GM21526 (cell line): Measurements from ENCODE around the gene THRA.

ENCODE experiments used
- ATAC-seq: cut with Tn5 transposase; IDR thresholded peaks from one replicate; pipeline ENCODE4 v1.9.1; 2021; ENCODE audit warnings: moderate library complexity; ENCODE audit not compliant: unreplicated experiment, low FRiP score

Gene THRA, protein sequence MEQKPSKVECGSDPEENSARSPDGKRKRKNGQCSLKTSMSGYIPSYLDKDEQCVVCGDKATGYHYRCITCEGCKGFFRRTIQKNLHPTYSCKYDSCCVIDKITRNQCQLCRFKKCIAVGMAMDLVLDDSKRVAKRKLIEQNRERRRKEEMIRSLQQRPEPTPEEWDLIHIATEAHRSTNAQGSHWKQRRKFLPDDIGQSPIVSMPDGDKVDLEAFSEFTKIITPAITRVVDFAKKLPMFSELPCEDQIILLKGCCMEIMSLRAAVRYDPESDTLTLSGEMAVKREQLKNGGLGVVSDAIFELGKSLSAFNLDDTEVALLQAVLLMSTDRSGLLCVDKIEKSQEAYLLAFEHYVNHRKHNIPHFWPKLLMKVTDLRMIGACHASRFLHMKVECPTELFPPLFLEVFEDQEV

DNA sequence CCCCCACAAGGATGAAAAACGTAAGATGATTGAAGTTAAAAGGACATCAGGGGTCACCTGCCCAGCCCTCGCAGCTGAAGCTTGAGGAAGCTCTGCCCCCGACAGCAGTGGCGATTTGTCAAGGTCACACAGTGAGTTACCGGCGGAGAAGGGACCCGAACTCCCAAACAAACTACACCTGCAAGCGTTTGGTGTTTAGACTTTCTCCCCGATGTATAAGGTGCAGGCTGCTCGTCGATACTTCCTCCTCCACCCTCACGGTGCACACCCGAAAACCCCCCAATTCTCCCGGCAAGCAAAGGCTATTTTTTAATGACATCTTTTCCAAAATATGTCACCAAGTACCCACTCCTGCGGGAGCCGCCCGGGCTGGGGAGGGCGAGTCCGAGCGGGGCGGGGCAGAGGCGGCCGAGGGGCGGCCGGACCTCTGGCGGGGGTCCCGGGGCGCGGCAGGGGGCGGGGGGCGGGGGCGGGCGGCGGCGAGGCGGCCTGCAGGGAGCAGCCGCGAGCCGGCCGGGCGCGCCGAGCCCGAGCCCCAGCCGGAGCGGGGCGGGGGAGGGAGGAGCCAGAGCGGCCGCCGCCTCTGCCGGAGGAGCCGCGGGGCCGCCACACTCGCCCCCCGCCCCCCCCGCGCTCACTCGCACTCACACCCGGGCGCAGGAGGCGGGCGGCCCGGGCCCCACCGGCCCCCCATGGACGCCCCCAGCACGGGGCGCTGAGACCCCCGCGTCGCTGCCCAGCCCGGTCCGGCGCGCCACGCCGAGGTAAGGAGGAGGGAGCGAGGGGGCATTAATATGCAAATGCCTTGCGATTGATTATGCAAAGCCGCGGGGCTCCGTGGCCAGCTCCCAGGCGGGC, at the start of gene THRA:
Gene THRA (plus strand): TSS at position 637 of the 858 bp plus-strand sequence. CDS start 11,524 bp downstream, outside the sequence.
- ATAC-seq = no peak

DNA sequence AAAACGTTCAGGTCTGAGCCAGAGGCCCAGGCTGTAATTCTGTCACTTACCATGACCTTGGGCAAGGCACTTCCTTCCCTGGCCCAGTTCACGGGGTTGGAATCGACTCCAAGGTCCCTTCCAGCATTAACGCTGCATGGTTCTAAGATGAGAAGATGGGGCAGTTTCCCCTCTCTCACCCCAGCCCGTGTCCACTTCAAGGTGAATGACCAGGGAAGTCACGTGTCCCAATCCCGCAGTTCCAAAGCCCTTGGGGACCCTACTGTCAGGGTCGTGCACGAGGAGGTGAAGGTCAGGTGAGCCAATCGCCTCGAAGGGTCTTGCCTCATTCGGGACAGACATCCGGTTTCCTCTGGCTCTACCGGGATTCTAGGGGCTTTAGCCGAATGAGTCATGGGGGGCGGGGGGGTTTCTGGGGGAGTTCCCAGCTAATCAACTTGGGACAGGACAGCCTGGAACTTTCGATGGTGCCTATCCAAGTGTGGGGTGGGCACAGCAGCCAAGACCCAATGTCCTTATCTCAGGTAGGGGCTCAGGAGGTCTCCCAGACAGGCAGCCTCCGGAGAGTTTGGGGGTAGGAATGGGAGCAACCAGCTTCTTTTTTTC, 48.3 kb upstream of the THRA start:
- ATAC-seq = no peak

DNA sequence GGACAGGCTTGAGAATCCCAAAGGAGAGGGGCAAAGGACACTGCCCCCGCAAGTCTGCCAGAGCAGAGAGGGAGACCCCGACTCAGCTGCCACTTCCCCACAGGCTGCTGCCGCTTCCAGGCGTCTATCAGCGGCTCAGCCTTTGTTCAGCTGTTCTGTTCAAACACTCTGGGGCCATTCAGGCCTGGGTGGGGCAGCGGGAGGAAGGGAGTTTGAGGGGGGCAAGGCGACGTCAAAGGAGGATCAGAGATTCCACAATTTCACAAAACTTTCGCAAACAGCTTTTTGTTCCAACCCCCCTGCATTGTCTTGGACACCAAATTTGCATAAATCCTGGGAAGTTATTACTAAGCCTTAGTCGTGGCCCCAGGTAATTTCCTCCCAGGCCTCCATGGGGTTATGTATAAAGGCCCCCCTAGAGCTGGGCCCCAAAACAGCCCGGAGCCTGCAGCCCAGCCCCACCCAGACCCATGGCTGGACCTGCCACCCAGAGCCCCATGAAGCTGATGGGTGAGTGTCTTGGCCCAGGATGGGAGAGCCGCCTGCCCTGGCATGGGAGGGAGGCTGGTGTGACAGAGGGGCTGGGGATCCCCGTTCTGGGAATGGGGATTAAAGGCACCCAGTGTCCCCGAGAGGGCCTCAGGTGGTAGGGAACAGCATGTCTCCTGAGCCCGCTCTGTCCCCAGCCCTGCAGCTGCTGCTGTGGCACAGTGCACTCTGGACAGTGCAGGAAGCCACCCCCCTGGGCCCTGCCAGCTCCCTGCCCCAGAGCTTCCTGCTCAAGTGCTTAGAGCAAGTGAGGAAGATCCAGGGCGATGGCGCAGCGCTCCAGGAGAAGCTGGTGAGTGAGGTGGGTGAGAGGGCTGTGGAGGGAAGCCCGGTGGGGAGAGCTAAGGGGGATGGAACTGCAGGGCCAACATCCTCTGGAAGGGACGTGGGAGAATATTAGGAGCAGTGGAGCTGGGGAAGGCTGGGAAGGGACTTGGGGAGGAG, 47.5 kb upstream of the THRA start, which contains the start of gene CSF3:
Gene CSF3 (plus strand): TSS at position 436 of the 993 bp plus-strand sequence. CDS start 35 bp downstream, at position 471.
- ATAC-seq = no peak

DNA sequence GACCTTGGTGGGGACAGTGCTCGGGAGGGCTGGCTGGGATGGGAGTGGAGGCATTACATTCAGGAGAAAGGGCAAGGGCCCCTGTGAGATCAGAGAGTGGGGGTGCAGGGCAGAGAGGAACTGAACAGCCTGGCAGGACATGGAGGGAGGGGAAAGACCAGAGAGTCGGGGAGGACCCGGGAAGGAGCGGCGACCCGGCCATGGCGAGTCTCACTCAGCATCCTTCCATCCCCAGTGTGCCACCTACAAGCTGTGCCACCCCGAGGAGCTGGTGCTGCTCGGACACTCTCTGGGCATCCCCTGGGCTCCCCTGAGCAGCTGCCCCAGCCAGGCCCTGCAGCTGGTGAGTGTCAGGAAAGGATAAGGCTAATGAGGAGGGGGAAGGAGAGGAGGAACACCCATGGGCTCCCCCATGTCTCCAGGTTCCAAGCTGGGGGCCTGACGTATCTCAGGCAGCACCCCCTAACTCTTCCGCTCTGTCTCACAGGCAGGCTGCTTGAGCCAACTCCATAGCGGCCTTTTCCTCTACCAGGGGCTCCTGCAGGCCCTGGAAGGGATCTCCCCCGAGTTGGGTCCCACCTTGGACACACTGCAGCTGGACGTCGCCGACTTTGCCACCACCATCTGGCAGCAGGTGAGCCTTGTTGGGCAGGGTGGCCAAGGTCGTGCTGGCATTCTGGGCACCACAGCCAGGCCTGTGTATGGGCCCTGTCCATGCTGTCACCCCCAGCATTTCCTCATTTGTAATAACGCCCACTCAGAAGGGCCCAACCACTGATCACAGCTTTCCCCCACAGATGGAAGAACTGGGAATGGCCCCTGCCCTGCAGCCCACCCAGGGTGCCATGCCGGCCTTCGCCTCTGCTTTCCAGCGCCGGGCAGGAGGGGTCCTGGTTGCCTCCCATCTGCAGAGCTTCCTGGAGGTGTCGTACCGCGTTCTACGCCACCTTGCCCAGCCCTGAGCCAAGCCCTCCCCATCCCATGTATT, 46.5 kb upstream of the THRA start:
- no peak for ATAC-seq

DNA sequence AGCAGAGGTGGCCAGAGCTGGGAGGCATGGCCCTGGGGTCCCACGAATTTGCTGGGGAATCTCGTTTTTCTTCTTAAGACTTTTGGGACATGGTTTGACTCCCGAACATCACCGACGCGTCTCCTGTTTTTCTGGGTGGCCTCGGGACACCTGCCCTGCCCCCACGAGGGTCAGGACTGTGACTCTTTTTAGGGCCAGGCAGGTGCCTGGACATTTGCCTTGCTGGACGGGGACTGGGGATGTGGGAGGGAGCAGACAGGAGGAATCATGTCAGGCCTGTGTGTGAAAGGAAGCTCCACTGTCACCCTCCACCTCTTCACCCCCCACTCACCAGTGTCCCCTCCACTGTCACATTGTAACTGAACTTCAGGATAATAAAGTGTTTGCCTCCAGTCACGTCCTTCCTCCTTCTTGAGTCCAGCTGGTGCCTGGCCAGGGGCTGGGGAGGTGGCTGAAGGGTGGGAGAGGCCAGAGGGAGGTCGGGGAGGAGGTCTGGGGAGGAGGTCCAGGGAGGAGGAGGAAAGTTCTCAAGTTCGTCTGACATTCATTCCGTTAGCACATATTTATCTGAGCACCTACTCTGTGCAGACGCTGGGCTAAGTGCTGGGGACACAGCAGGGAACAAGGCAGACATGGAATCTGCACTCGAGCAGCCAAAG, 45.2 kb upstream of the THRA start:
- no peak for ATAC-seq

GRCh38 chr17:40018211-40019121, 44.3 kb upstream of the THRA start:
- ATAC-seq = no peak

- ATAC-seq = no peak
These were observed 43.4 kb upstream of the THRA start for GRCh38 chr17:40019140-40019991.

GRCh38 chr17:40020146-40020545, 42.6 kb upstream of the THRA start:
- ATAC-seq = no peak

DNA sequence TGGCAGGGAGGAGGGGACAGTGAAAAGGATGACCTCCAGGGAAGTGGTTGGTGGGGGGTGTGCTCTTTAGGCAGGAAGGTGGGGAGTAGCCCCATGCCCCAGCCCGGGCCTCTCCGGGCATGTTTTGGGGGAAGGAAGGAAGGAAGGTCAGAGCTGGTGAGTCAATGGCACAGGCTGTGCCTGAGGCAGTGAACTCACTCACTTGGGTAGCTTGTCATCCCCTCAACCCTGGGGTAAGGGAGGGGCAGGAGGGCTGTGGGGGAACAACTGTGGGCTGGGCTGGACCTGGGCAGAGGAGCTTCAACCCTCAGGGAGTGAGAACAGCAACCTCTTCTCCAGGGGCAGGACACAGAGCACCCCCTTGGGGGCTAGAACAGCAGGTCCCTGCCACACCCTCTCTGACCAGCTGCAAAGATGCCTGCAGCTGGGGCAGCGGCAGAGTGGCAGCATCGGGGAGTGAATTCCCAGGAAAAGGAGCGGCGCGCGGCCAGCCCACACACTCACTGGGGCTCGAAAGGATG, 41.3 kb upstream of the THRA start:
- ATAC-seq = no peak

DNA sequence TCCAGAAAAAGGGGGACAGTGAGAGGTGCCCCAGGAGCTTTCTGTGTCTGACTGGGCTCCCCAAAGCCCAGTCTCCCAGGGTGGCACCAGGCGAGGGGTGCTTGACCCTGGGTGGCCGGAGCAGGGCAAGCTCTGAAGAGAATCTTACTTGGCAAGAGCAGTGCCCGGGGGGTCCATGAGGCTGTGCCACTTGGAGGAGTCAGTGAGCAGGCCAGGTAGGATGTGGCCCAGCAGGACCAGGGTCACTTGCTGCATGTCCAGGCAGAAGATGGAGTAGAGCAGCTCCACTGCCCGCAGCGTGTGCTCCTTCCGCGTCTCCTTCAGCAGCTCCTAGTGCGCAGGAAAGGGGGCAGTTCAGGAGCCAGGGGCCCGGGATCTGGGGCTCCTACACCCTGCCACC, 40.3 kb upstream of the THRA start:
- no peak for ATAC-seq

DNA sequence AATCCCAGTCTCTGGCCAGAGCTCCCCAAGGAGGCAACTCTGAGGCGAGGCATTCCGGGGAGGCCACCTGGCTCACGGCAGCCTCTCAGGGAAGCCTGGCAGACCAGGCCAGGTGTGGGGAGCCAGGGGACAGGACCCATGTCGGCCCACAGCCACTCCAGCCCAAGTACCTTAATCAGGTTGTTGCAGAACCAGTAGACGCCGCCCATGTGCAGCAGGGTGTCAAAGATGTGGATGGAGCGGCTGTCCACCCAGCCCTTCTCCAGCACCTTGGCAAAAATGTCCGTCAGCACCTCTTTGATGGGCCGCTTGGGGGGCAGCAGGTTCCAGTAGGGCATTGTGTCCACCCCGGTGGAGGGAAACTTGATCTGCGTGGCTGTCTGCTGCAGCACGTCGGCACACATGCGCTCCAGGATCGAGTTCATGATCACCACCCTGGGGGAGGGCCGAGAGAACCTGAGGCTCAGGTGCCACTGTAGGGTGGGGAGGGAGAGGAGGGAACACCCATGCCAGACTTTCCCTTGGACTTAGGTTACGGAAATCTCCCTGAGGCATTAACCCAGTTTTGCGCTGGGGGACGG, 39.7 kb upstream of the THRA start:
- ATAC-seq = no peak

GRCh38 chr17:40023590-40024292, 39.0 kb upstream of the THRA start:
- no peak for ATAC-seq

DNA sequence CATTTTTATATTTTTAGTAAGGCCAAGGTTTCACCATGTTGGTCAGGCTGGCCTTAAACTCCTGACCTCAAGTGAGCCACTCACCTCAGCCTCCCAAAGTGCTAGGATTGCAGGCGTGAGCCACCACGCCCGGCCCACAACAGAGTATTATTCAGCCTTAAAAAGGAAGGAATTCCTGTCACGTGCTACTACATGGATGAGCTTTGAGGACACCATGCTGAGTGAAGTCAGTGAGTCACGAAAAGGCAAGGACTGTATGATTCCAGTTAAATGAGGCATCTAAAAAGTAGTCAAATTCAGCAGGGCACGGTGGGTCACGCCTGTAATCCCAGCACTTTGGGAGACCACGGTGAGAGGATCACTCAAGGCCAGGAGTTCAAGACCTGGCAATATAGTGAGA, 37.9 kb upstream of the THRA start:
- no peak for ATAC-seq

- ATAC-seq = no peak
These were observed 37.2 kb upstream of the THRA start for GRCh38 chr17:40025559-40025958.
